HG02798 (cell line): ENCODE results near the gene MYO18A.
A peak's percentile ranks its signal among the peaks of the same experiment; 100 is the strongest.
"Not testable (repeated sequence)": the region's sequence is repeated elsewhere in the genome, so short reads cannot be mapped to it uniquely, and the experiment has no call there.

Source experiments
- ATAC-seq: cut with Tn5 transposase; IDR thresholded peaks from one replicate; pipeline ENCODE4 v1.9.1; 2021; ENCODE audit warnings: mild to moderate bottlenecking; ENCODE audit not compliant: unreplicated experiment, poor library complexity

Gene MYO18A

DNA sequence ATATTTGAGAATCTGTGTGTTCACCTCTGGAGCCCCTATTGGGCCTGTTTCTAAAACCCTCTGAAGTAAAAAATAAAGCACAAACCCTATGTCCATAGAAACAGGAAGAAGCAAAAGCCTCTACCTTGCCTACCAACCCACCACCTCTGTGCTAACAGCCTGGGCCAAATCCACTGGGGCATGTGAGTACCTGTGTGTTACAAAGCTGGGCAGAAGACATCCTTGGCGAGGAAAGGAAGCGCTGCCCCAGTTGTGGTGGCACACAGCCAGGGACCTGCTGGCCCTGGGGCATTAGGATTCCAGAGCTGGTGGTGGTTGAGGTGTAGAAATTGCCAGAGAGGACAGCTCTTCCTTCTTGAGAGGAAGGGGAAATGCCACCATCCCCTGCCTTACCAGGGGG, 30.0 kb downstream of the MYO18A start:
- ATAC-seq, result no peak

GRCh38 chr17:29149431-29150064, 30.6 kb downstream of the MYO18A start:
- no peak for ATAC-seq

- peak; percentile 91 for ATAC-seq
Observed at GRCh38 chr17:29148790-29149430, 31.3 kb downstream of the MYO18A start.

DNA sequence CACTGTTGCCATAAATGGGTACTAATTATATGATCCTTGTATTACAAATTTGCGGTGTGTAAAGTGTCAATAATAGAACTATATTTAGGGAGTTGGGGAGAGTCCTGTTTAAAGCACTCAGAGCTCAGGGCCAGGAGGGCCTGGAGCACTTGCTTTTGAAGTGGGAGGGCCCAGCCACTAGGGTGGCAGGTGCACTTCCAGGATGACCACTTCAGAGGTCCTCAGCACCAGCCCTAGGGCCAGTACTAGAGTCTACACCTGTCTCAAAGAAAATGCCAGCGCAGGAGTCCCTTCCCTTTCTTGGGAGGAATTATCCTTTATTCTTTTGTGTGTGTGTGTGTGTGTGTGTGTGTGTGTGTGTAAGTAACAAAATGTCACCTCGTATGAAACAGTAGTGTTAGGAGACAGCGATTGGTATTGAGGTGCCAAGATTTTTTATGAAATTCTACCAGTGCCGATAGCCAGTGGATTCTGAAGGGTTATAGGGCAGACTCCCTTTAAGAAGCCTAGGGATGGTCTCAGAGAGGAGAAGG, 31.9 kb downstream of the MYO18A start:
- no peak for ATAC-seq

GRCh38 chr17:29147682-29148081, 32.5 kb downstream of the MYO18A start:
- no peak for ATAC-seq

GRCh38 chr17:29147228-29147627, 33.0 kb downstream of the MYO18A start:
- ATAC-seq, result not testable (repeated sequence)

- ATAC-seq, result no peak
Observed at GRCh38 chr17:29146369-29146972, 33.7 kb downstream of the MYO18A start.

- ATAC-seq, result peak; percentile 36
Observed at GRCh38 chr17:29145289-29146073, 34.7 kb downstream of the MYO18A start.

DNA sequence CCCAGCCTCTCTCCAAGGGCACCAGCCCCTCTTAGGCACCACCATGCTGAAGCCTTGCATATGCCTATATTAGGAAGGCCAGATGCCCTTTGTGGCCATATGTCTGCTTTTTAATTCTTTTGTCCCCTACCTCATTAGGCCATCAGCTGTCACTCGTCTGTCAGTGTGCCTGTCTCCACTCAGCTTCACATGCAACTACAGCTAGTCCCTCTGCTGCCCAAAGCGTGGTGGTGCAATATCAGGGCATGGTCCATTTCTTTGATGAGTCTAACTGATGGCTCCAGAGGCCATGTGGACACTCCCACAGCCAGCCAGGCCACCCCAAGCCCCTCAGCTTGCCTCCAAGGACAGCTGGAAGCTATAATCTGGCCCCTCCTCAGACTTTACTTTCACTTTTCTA, 36.3 kb downstream of the MYO18A start:
- ATAC-seq, result no peak

GRCh38 chr17:29141514-29141876, 38.7 kb downstream of the MYO18A start:
- no peak for ATAC-seq

DNA sequence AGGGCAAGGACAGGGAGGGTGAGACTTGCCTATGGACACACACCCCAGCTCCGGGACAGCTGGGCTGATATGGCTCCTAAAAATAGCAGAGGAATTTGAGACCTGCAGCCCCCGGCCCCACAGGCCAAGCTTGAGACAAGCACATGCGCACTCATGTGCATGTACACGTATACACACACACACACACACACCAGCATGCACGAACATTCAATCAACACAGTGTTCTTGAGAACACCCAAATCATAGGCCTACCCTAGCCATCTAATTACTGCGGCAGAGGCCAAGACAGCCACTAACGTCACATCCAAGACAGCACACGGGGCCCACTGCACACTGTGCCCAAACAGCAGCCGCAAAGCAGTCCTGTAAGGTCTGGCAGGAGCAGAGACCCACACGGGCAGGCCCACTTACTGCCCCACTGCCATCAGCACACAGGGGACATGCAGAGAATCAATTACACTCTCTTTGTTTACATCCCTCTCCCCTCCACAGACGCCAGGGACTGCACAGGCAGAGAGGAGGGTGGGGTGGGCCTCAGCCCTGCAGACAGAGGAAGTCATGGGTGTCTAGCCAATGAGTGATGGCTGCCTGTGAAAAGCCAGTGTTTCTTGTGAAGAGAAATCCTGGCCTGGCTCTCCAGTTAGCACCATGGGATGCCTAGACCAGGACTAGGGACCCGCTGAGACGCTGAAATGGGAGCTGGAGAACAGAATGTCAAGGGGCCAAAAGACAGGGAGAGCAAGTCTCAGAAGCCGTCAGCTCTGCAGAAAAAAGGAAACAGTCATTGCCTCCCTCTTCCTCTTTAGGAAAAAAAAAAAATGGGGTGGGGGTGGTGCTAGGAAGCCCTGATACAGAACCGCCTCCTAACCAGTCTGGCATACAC, 39.3 kb downstream of the MYO18A start:
- ATAC-seq, result no peak

DNA sequence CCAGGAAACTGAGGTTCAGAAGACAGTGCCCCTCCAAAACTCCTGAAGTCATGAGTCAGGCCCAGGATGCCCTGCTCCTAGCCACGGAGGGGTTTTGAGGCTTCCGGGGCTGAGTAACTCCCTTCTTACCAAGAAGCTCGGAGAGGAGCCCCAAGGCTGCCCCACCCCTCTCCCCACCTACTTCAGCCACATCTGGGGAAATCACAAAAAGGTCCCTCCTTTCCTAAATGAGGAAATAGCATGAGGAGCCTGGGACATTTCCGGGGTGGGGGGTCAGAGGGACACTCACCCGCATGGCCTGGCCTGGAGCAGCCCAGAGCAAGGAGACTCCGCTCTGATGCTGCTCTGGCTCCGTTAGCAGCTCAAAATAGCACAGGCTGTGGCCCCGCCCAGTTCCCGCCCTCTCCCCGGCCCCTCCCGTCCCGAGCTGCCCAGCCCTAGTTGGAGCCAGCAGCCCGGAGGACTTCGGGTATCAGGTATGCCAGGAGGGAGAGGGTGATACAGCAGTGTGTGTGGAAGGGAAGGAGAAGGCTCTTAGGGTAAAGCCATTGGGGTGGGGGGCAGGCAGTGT, 40.1 kb downstream of the MYO18A start:
- ATAC-seq, result peak; percentile 50

DNA sequence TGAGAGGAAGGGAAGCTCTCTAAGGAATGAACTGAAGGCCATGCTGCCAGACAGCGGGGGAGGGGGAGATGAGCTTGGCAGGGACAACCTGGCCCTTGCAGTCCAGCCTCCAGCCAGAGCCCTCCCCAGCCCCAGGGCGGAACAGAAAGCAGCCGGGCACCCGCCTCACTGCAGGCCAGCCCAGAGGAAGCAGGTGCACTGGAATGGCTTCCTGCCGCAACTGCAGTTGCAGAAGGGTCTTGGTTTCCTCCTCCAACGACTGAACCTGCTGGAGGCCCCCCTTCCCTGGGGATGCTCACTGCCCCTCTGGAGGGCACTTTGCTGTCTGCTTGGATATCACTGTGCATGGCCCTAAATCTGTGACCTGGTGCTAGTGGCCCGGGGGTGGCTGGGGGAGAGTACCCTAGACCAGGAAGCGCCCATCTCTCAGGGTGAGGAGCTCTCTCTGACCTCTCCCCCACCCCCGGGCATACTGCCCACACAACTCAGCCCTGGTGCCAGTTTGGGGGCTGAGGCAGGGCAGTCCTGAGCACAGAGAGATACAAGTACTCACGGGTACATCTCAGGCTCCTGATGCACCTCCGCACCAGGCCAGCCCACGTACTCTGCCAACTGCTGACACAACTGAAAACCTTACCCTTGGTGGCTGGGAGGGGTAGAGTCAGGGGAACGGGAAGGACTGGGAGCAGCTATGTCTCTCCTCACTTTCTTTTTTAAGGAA, 41.1 kb downstream of the MYO18A start:
- peak; percentile 42 for ATAC-seq

GRCh38 chr17:29138184-29138955, 41.8 kb downstream of the MYO18A start:
- peak; percentile 43 for ATAC-seq

- no peak for ATAC-seq
Observed at GRCh38 chr17:29136998-29137730, 43.0 kb downstream of the MYO18A start.

- ATAC-seq, result no peak
Observed at GRCh38 chr17:29135464-29135863, 44.7 kb downstream of the MYO18A start.

GRCh38 chr17:29133121-29133713, 47.0 kb downstream of the MYO18A start:
- ATAC-seq, result no peak
